Right renal cortex interstitium (tissue), 3 donors: ENCODE measurements around the gene DPH7. TPM values are rescaled to one million over a fixed set of nuclear protein-coding genes. Genes with fewer than 3 reads are reported as not detected.
"Not testable (repeated sequence)": the region's sequence is repeated elsewhere in the genome, so short reads cannot be mapped to it uniquely, and the experiment has no call there.

Source experiments
- DNase-seq, 3 donors: peaks; one replicate each; pipeline ENCODE4 v3.0.0-alpha.2; 2013; ENCODE audit warnings: low read depth in 3 of 3, low spot score in 2 of 3
- polyA plus RNA-seq, 3 donors: library from polyadenylated mRNA; unstranded; fragments of 120-200 nt; gene quantifications; one replicate each; pipeline ENCODE4 v1.2.1, GENCODE V29; 2013; ENCODE audit not compliant: insufficient read length in 3 of 3

DPH7 gene
- 10 to 100 TPM; 33.1 to 38.3 (median 35.5) TPM for polyA plus RNA-seq

DNA sequence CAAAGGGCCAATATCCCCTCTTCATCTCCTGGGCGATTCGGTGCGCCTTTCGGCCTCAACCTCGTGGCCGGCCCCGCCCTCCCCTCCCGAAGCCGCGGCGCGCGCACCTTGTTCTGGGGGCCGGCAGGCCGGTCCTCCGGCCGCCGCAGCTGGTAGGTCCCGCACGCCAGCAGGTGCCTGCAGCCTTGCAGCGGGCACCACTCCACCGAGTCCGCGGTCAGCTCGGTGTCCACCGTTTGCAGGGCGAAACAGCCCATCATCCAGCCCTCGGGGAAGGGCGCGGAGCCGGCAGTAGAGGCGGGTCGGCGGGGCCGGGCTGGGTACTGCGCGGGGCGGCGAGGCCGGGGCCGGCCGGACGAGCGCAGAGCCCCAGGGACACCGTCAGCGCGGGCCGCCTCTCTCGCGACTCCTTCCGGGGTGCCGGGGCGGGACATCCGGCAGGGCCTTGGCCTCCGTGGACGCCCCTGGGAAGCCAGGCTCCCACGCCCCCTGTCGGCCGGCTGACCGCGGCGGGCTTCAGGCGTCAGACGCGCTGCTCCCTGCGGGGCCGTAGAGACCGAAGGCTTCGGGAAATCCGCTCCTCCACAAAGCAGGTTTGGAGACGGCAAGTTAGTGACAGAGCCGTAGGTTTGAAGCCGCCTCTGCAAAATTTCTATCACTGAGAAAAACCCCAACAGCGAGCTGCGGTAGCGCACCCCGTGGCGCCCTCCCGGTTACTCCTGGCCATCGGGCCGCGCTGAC, at the start of gene DPH7:
DPH7 (minus strand) TSS at position 408 of the 741 bp plus-strand sequence; CDS start at position 260, 148 bp downstream.
- peak; percentile 80 to 88 (median 81) for DNase-seq

GRCh38 chr9:137627406-137627805, 48.7 kb upstream of the DPH7 start:
- not testable (repeated sequence) for DNase-seq

GRCh38 chr9:137626464-137626863, 47.7 kb upstream of the DPH7 start:
- no peak for DNase-seq

DNA sequence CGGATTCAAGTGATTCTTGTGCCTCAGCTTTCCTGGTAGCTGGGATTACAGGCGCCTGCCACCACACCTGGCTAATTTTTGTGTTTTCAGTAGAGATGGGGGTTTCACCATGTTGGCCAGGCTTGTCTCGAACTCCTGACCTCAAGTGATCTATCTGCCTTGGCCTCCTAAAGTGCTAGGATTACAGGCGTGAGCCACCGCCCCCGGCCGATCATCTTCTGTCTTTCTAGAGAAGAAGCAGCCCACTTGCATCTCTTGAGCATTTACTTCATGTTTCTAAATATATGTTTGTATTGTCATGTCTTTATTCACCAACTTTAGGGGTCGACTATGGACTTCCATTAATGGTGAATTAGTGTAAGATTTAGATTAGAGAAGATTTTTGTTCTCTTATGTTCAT, 43.5 kb upstream of the DPH7 start:
- not testable (repeated sequence) for DNase-seq

DNA sequence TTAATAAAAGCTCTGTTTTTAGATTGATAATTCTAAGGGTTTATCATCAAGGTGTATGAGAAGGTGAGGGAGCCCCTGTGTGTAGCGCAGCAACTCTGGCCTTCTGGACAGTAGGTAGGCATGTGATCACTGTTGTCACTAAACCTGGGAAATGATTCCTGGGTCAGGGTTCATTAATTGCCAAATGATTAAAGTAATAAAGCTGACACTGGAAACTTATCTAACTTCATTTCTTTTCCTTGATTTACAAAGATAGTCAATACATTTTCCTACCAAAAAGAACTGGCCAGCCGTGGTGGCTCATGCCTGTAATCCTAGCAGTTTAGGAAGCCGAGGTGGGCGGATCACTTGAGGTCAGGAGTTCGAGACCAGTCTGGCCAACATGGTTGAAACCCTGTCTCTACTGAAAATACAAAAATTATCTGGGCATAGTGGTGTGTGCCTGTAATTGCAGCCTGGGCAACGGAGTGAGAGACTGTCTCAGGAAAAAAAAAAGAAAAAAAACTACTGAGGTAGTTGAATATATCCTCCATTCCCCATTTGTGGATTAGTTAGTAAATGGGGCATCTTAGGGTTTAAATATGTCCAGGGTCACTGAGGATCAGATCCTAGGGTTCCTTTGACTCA, 42.5 kb upstream of the DPH7 start:
- no peak for DNase-seq

- no peak for DNase-seq
These were observed 41.9 kb upstream of the DPH7 start for GRCh38 chr9:137620581-137620980.

DNA sequence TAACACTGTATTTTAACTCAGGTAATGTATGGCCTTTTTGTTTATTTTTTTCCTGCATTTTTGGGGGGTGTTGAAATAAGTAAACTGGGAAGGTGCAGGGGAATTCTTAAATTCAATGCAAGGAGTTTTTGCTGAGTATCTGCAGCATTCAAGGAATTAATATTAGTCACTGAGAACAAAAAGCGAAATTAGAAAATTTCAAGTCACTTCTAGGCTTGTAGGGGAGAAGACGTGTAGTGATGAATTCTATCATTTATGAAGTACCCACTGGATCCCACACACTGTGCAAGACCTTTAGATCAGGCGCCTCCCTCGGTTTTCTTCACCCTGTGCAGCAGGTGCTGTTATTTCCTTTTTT, 41.3 kb upstream of the DPH7 start:
- no peak for DNase-seq

DNA sequence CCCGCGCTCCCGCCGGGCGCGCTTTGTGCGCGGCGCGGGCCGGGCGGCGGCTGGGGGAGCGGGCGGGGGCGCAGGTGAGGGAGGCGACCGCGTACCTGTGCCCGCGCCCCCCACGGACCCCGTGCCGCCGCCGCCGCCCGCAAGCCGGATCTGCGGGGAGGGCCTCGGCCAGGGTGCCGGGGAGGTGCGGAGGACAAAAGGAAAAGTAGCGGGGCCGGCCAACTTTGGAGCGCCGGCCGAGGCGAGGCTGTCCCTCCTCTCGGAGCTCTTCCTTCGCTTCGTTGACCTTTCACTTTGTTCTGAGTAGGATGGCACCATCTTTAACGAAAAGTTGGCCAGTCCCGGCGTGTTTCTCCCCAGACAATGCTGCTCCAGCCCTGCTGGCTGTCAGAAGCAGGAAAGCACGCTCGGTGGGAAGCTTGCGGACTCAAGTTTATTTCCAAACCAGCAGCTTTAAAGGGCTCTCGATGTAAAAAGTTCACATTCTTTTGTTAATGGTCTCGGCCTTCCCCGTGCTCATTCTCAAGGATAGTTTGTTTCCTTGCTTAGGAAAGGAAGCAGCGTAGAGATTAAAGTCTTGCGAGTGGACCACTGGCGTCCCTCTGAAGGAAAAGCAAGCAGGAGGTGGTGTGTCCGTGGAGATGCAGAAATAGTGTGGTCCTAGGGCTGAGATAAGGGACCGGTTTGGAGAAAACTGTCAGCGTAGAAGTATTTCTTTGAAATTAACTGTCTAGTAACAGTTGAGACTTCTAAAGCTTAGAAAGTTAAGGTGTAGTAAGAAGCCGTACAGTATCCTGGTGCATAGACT, 40.7 kb upstream of the DPH7 start:
- no peak for DNase-seq

GRCh38 chr9:137618105-137619067, 39.7 kb upstream of the DPH7 start, which contains the start of gene EHMT1:
TSS of gene EHMT1 (plus strand) at chr9:137619005. CDS start at chr9:137619029, 24 bp downstream.
- peak in 2 of 3 donors; percentile 72 to 75 for DNase-seq

- DNase-seq: no peak
These were observed 36.7 kb upstream of the DPH7 start for GRCh38 chr9:137615387-137615871.

GRCh38 chr9:137614631-137615386, 36.1 kb upstream of the DPH7 start:
- no peak for DNase-seq

DNA sequence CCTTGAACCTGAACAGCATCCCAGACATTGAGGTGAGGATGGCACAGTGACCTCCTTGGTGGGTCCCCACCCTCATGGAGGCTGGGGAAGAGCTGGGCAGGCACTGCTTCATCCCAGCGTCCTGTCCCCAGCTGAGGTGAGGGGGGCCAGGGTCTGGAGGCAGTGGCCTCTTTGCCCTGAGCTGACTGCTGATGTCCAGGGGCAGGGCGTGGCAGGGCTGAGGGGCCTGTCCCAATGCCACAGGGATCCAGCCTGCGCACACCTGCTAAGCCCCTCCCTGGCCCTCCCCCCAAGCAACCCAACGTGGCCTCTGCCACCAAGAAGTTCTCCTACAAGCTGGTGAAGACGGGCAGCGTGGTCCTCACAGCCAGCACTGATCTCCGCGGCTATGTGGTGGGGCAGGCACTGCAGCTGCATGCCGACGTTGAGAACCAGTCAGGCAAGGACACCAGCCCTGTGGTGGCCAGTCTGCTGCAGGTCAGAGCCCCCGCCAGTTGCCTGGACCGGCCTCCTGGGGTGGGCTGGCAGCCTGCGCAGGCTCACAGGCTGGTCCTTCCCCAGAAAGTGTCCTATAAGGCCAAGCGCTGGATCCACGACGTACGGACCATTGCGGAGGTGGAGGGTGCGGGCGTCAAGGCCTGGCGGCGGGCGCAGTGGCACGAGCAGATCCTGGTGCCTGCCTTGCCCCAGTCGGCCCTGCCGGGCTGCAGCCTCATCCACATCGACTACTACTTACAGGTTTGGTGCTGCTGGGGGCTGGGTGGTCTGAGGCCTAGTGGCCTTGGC, 35.2 kb upstream of the DPH7 start:
- DNase-seq: no peak

- DNase-seq: no peak
These were observed 34.5 kb upstream of the DPH7 start for GRCh38 chr9:137613259-137613658.

GRCh38 chr9:137612741-137613142, 34.0 kb upstream of the DPH7 start:
- no peak for DNase-seq

GRCh38 chr9:137611623-137612609, 33.2 kb upstream of the DPH7 start:
- no peak for DNase-seq

- no peak for DNase-seq
These were observed 32.2 kb upstream of the DPH7 start for GRCh38 chr9:137610944-137611343.

GRCh38 chr9:137607141-137607857, 28.6 kb upstream of the DPH7 start:
- no peak for DNase-seq
